Panc1 (cell line): Measurements from ENCODE around the gene TEKT3. TPM values are rescaled to one million over a fixed set of nuclear protein-coding genes. Genes with fewer than 3 reads are reported as not detected.

Experiments
- ATAC-seq: fragments of 200-7000 bp; cut with Tn5 transposase; 2 replicates; pipeline ENCODE4 v1.9.1; 2020; ENCODE audit warnings: mild to moderate bottlenecking, moderate library complexity
- BruUV-seq: library from RNA; stranded (reverse); fragments of 400-500 nt; replicated peaks from 2 replicates; lab custom pipeline; 2021; lab: Mats Ljungman, UMichigan
- CTCF ChIA-PET: fragments of 300-600 bp; sonication (Branson Sonifier 250); formaldehyde crosslinking; loops from one replicate; lab custom pipeline; 2022; ENCODE audit warnings: antibody characterized with exemption; lab: Charles Lee
- POLR2A ChIA-PET: fragments of 300-600 bp; sonication (Branson Sonifier 250); formaldehyde crosslinking; loops from one replicate; lab custom pipeline; 2022; ENCODE audit warnings: antibody characterized with exemption; lab: Charles Lee
- DNase-seq: peaks from one replicate; pipeline ENCODE4 v3.0.0-alpha.2; 2010; ENCODE audit warnings: low read depth, low spot score
- H3K27ac ChIP-seq: 2 replicates; pipeline ENCODE4 v1.5.1; 2011; ENCODE audit warnings: mild to moderate bottlenecking, low read length, inconsistent platforms
- H3K27me3 ChIP-seq: fragments of 200-500 bp; sonication (Bioruptor generic); 2 replicates; pipeline ENCODE4 v1.6.0; 2014; ENCODE audit warnings: low read length, inconsistent platforms; ENCODE audit not compliant: control insufficient read depth, insufficient read depth
- H3K36me3 ChIP-seq: fragments of 200-500 bp; sonication (Bioruptor generic); 2 replicates; pipeline ENCODE4 v1.5.1; 2014; ENCODE audit warnings: inconsistent platforms, mild to moderate bottlenecking, low read length, moderate library complexity; ENCODE audit not compliant: control insufficient read depth, insufficient read depth
- H3K4me1 ChIP-seq: 2 replicates; pipeline ENCODE4 v1.5.1; 2011; ENCODE audit warnings: inconsistent platforms, mild to moderate bottlenecking, low read length, moderate library complexity; ENCODE audit not compliant: control insufficient read depth, insufficient read depth
- H3K4me3 ChIP-seq, 2 experiments: 2 replicates each; pipeline ENCODE4 v1.5.1; 2011 to 2012; ENCODE audit warnings: low read depth in 2 of 2, low read length in 2 of 2, mild to moderate bottlenecking in 2 of 2, inconsistent platforms in 1 of 2, moderate library complexity in 1 of 2
- H3K9me3 ChIP-seq: fragments of 200-500 bp; sonication (Bioruptor generic); 2 replicates; pipeline ENCODE4 v1.5.1; 2014; ENCODE audit warnings: low read depth, mild to moderate bottlenecking, inconsistent platforms, low read length, moderate library complexity; ENCODE audit not compliant: control insufficient read depth, insufficient read depth
- CTCF ChIP-seq: fragments of 450-650 bp; IDR thresholded peaks from 2 replicates; pipeline ENCODE4 v1.5.1; 2017; ENCODE audit warnings: mild to moderate bottlenecking
- POLR2AphosphoS5 ChIP-seq: IDR thresholded peaks from 2 replicates; pipeline ENCODE4 v1.6.1; 2012; ENCODE audit warnings: mild to moderate bottlenecking, low read depth, low read length, moderate library complexity
- SIN3A ChIP-seq: IDR thresholded peaks from 2 replicates; pipeline ENCODE4 v1.6.1; 2012; ENCODE audit warnings: low read depth, mild to moderate bottlenecking, low read length, moderate library complexity, borderline replicate concordance; ENCODE audit not compliant: insufficient read depth
- TCF7L2 ChIP-seq: IDR thresholded peaks from 2 replicates; pipeline ENCODE4 v1.6.1; 2011; ENCODE audit warnings: mild to moderate bottlenecking, low read depth, low read length, inconsistent platforms
- in situ Hi-C: cut with HindIII; loops from 2 replicates; pipeline ENCODE4 v1.10.0; 2016; ENCODE audit warnings: low sequenced_read_pairs, low pct_unique_long_range_greater_than_20kb
- intact Hi-C: fragments of 100-400 bp; cut with micrococcal nuclease; formaldehyde crosslinking; loops from one replicate; pipeline ENCODE4 v1.10.0; 2022; ENCODE audit not compliant: unreplicated experiment
- total RNA-seq: library from RNA; stranded (reverse); gene quantifications from one replicate; pipeline ENCODE4 v1.2.1, GENCODE V29; 2021; ENCODE audit not compliant: unreplicated experiment
- TF ChIP-seq, protein P1 (sequence below), 2 experiments: IDR thresholded peaks; 2 replicates each; pipeline ENCODE4 v1.6.1; 2011 to 2012; ENCODE audit warnings: low read depth in 2 of 2, control low read depth in 1 of 2, low read length in 1 of 2, mild to moderate bottlenecking in 1 of 2, moderate library complexity in 1 of 2; ENCODE audit not compliant: insufficient read depth in 1 of 2

Gene TEKT3
- total RNA-seq, 1 experiment from 2014 or later = not detected

- Histone ChIP-seq H3K4me1 (peaks cover 9% of the 10 kb centered on the region), H3K27me3 (no peaks in the 10 kb centered on the region), H3K9me3 (no peaks in the 10 kb centered on the region), H3K4me3 (no peak overlapping the region), H3K27ac (no peak overlapping the region), H3K36me3 (no peaks in the 10 kb centered on the region; the same call in none of the 2 replicates)
- in situ Hi-C loops = no loop called here
- ATAC-seq = no peak
- no peak for TF ChIP-seq CTCF
- no peak for TF ChIP-seq POLR2AphosphoS5
- TF ChIP-seq SIN3A = no peak
- TF ChIP-seq, protein P1, sequence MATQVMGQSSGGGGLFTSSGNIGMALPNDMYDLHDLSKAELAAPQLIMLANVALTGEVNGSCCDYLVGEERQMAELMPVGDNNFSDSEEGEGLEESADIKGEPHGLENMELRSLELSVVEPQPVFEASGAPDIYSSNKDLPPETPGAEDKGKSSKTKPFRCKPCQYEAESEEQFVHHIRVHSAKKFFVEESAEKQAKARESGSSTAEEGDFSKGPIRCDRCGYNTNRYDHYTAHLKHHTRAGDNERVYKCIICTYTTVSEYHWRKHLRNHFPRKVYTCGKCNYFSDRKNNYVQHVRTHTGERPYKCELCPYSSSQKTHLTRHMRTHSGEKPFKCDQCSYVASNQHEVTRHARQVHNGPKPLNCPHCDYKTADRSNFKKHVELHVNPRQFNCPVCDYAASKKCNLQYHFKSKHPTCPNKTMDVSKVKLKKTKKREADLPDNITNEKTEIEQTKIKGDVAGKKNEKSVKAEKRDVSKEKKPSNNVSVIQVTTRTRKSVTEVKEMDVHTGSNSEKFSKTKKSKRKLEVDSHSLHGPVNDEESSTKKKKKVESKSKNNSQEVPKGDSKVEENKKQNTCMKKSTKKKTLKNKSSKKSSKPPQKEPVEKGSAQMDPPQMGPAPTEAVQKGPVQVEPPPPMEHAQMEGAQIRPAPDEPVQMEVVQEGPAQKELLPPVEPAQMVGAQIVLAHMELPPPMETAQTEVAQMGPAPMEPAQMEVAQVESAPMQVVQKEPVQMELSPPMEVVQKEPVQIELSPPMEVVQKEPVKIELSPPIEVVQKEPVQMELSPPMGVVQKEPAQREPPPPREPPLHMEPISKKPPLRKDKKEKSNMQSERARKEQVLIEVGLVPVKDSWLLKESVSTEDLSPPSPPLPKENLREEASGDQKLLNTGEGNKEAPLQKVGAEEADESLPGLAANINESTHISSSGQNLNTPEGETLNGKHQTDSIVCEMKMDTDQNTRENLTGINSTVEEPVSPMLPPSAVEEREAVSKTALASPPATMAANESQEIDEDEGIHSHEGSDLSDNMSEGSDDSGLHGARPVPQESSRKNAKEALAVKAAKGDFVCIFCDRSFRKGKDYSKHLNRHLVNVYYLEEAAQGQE (IDR thresholded peaks at IDR 0.05; ENCODE audit: insufficient read depth in 1 of 2, low read depth in 2 of 2, low read length in 1 of 2) = no peak
- no peak for TF ChIP-seq TCF7L2
- DNase-seq = no peak
- no TSS peak for BruUV-seq
- ChIA-PET CTCF (interaction anchor here (0.7 to 1.4 kb wide), 2 partner anchors 13 to 245 kb away, joined by 3 to 6 read pairs; no protein-coding TSS in a partner anchor), POLR2A (no interaction called here)
- intact Hi-C loops = no loop called here
These were observed 83.4 kb downstream of the TEKT3 start for GRCh38 chr17:15257796-15258512.

DNA sequence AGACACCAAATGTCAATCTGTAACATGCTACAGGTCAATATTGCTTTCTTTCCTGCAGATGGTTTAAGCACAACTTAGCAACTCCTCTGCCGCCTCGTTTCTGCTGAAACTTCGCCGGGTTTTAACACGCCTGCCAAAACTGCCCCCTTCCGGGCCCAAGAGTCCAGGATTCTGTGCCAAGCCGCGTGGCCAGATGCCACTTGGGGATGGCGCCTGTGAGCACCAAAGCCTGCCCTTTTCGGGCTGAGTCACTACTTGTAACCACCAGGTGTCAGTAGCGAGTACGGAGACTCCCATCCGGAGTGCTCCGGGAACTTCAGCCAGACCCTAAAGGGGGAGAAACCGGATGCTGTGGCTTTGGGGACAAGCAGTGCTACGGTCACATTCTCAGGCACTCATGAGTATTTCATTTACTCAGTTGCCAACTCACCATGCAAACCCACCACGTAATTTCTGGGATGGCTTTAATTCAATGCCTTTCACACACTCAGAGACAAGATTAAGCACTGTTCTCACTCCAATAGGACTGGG lies 84.1 kb downstream of the TEKT3 start:
- H3K27ac ChIP-seq = no peak overlapping the region
- DNase-seq (peak; percentile 53), ATAC-seq (peak; percentile 67)
- H3K27me3 ChIP-seq = no peaks in the 10 kb centered on the region
- H3K4me3 ChIP-seq = no peak overlapping the region
- intact Hi-C loops (no loop called here), in situ Hi-C loops (no loop called here)
- CTCF ChIA-PET = interaction anchor here (0.7 to 0.9 kb wide), 2 partner anchors 14 to 246 kb away, joined by 3 to 4 read pairs; no protein-coding TSS in a partner anchor
- BruUV-seq = no TSS peak
- H3K36me3 ChIP-seq = no peaks in the 10 kb centered on the region; the same call in none of the 2 replicates
- peaks cover 9% of the 10 kb centered on the region for H3K4me1 ChIP-seq
- no peak for TF ChIP-seq POLR2AphosphoS5
- TF ChIP-seq CTCF = peak; percentile 91
- TF ChIP-seq SIN3A = no peak
- TF ChIP-seq, protein P1 (IDR thresholded peaks at IDR 0.05; ENCODE audit: insufficient read depth in 1 of 2, low read depth in 2 of 2, low read length in 1 of 2) = no peak
- H3K9me3 ChIP-seq = no peaks in the 10 kb centered on the region
- POLR2A ChIA-PET = no interaction called here
